HFFc6 (cell line): ENCODE data around the gene CFAP157. TPM values are rescaled to one million over a fixed set of nuclear protein-coding genes. Genes with fewer than 3 reads are reported as not detected.
A peak's percentile ranks its signal among the peaks of the same experiment; 100 is the strongest.

Source experiments
- DNase-seq: peaks from one replicate; pipeline ENCODE4 v3.0.0-alpha.2; 2018
- H3K27ac Mint-ChIP-seq: 2 replicates; pipeline ENCODE4 v1.8.0; 2020; ENCODE audit warnings: mild to moderate bottlenecking, mixed read lengths
- H3K27me3 Mint-ChIP-seq: 2 replicates; pipeline ENCODE4 v1.8.0; 2021; ENCODE audit warnings: mild to moderate bottlenecking, moderate library complexity, mixed read lengths; ENCODE audit not compliant: insufficient read depth
- H3K36me3 Mint-ChIP-seq: 2 replicates; pipeline ENCODE4 v1.8.0; 2021; ENCODE audit warnings: low read depth, mixed read lengths
- H3K4me1 Mint-ChIP-seq: 2 replicates; pipeline ENCODE4 v1.8.0; 2020; ENCODE audit warnings: low read depth, mixed read lengths
- H3K4me3 Mint-ChIP-seq: 2 replicates; pipeline ENCODE4 v1.8.0; 2020; ENCODE audit warnings: mild to moderate bottlenecking, moderate library complexity, mixed read lengths
- H3K9me3 Mint-ChIP-seq: 2 replicates; pipeline ENCODE4 v1.8.0; 2020; ENCODE audit warnings: mild to moderate bottlenecking, mixed read lengths
- total RNA-seq, 6 experiments: library from RNA; stranded (reverse); fragmentation: NEBNext Ultra II Directional; extraction: Animal tissue kit (Norgen Biotek cat#: 25700); gene quantifications; 2 replicates in 1 of 6; 3 replicates in 5 of 6; pipeline ENCODE4 v1.2.3, GENCODE V29; 2021
- TF ChIP-seq, protein P1 (sequence below): fragments of 200-600 bp; sonication (generic); IDR thresholded peaks from 2 replicates; pipeline ENCODE4 v1.5.0; 2021; ENCODE audit warnings: antibody characterized with exemption, mild to moderate bottlenecking

The CFAP157 gene
- total RNA-seq, 6 experiments from 2014 or later, result 0.07 to 0.08 TPM; not detected in 4

- H3K27ac Mint-ChIP-seq, result peak within 1 kb of the TSS; percentile 97
- DNase-seq, result peak; percentile 94
- H3K9me3 Mint-ChIP-seq, result no peaks in the 10 kb centered on the region
- TF ChIP-seq, protein P1, sequence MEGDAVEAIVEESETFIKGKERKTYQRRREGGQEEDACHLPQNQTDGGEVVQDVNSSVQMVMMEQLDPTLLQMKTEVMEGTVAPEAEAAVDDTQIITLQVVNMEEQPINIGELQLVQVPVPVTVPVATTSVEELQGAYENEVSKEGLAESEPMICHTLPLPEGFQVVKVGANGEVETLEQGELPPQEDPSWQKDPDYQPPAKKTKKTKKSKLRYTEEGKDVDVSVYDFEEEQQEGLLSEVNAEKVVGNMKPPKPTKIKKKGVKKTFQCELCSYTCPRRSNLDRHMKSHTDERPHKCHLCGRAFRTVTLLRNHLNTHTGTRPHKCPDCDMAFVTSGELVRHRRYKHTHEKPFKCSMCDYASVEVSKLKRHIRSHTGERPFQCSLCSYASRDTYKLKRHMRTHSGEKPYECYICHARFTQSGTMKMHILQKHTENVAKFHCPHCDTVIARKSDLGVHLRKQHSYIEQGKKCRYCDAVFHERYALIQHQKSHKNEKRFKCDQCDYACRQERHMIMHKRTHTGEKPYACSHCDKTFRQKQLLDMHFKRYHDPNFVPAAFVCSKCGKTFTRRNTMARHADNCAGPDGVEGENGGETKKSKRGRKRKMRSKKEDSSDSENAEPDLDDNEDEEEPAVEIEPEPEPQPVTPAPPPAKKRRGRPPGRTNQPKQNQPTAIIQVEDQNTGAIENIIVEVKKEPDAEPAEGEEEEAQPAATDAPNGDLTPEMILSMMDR, result no peak
- H3K27me3 Mint-ChIP-seq, result peaks cover 3% of the 10 kb centered on the region; the same call in 1 of the 2 replicates
- H3K4me1 Mint-ChIP-seq, result peaks cover 16% of the 10 kb centered on the region
- H3K4me3 Mint-ChIP-seq, result peak within 1 kb of the TSS; percentile 98
- H3K36me3 Mint-ChIP-seq, result no peaks in the 10 kb centered on the region
Observed at GRCh38 chr9:127715470-127716337, 8.9 kb downstream of the CFAP157 start, which contains the start of the genes PTRH1 and TTC16. TSS of gene PTRH1 (minus strand) at chr9:127715663. CDS start at chr9:127715639, 24 bp downstream. TSS of gene TTC16 (plus strand) at chr9:127716079. CDS start at chr9:127716146, 67 bp downstream.

GRCh38 chr9:127716412-127716811 is 9.6 kb downstream of the CFAP157 start:
- H3K27me3 Mint-ChIP-seq, result 0 out of 2 replicates have a peak, but pooled peaks cover 3% of the 10 kb centered on the region
- no peaks in the 10 kb centered on the region for H3K36me3 Mint-ChIP-seq
- TF ChIP-seq, protein P1, result no peak
- peaks cover 23% of the 10 kb centered on the region for H3K4me1 Mint-ChIP-seq
- H3K27ac Mint-ChIP-seq, result peak overlapping the region; percentile 97
- DNase-seq, result no peak
- no peaks in the 10 kb centered on the region for H3K9me3 Mint-ChIP-seq
- peak overlapping the region; percentile 98 for H3K4me3 Mint-ChIP-seq

- TF ChIP-seq, protein P1, result no peak
- Mint-ChIP-seq H3K9me3 (no peaks in the 10 kb centered on the region), H3K27ac (no peak overlapping the region), H3K4me1 (peaks cover 25% of the 10 kb centered on the region), H3K4me3 (no peak overlapping the region), H3K27me3 (peaks cover 3% of the 10 kb centered on the region; the same call in 1 of the 2 replicates), H3K36me3 (no peaks in the 10 kb centered on the region)
- no peak for DNase-seq
Observed at GRCh38 chr9:127717766-127718165, 11.0 kb downstream of the CFAP157 start.

DNA sequence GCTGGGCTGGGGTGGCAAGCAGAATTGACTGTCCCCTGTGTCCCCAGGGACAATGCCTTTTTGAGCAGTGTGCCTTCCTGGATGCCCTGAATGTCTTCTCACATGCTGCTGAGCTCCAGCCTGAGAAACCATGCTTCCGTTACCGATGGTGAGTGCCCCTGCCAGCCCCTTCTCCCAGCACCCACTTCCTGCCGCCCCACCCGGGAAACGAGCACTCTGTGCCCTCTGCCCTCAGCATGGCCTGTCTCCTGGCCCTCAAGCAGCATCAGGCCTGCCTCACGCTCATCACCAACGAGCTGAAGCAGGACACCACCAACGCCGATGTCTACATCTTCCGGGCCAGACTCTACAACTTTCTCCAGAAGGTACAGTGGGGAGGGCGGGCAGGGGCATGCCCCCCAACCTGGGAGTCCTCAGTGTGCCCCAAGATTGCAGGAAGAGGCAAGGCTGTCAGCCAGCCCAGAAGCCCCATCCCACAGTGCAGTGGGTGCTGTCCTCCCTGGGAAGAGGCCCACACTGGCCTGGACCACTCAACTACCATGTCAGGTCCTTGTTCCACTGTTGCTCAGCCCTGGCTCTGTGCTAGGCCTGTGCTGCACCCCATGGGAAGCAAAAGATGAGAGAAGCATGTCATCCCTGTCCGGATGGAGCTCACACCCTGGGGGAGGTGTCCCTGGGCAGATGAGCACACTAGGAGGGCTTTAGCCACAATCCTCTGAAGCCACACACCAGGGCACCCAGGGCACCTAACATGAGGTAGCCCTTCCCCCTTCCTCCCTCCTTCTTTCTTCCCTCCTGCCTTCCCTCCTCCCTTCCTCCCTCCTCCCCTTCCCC is 13.5 kb downstream of the CFAP157 start:
- Mint-ChIP-seq H3K9me3 (no peaks in the 10 kb centered on the region), H3K27ac (no peak overlapping the region), H3K36me3 (no peaks in the 10 kb centered on the region), H3K4me3 (no peak overlapping the region), H3K27me3 (peaks cover 3% of the 10 kb centered on the region; the same call in 1 of the 2 replicates), H3K4me1 (peaks cover 30% of the 10 kb centered on the region)
- TF ChIP-seq, protein P1, result no peak
- DNase-seq, result no peak

- Mint-ChIP-seq H3K4me1 (peaks cover 28% of the 10 kb centered on the region), H3K27me3 (no peaks in the 10 kb centered on the region; the same call in 1 of the 2 replicates), H3K4me3 (no peak overlapping the region), H3K36me3 (no peaks in the 10 kb centered on the region), H3K27ac (peak overlapping the region; percentile 45; the same call in 1 of the 2 replicates), H3K9me3 (no peaks in the 10 kb centered on the region)
- TF ChIP-seq, protein P1, result no peak
- no peak for DNase-seq
Observed at GRCh38 chr9:127720865-127721227, 14.1 kb downstream of the CFAP157 start.
